ENCODE data around the gene KDELR3. TPM values are rescaled to one million over a fixed set of nuclear protein-coding genes. Genes with fewer than 3 reads are reported as not detected.

The KDELR3 gene
- total and polyA plus RNA-seq, 2 experiments from 2014 or later = 5.6 to 5.7 TPM

DNA sequence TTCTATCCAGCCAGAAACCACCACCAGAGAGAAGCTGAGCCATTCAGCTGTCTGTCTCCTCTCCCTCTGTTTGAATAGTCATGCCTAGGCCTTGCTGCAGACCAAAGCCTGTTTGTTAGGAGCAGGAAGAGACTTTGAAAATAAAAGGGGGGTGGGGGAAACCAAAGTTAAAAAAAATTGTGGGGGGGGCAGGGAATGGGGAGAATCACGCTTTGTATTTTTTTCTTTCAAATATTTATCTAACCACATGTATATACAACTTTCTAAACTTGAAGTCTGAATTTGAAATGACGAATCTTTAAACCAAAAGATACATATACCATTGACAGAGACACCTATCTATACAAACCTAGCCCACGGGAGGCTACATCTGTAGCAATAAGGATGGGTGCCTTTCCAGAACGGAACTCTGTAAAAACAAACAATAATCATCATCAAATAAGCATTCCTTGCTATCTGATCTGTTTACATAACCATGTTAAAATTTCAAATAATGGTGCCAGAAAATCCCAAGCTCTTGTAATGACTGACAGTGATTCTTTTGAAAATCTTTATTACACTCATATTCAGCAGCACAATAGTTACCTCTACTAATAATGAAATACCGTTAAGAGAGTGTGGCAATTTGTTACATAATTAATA, 23.9 kb downstream of the KDELR3 start (continued):
- TF ChIP-seq, protein P1, sequence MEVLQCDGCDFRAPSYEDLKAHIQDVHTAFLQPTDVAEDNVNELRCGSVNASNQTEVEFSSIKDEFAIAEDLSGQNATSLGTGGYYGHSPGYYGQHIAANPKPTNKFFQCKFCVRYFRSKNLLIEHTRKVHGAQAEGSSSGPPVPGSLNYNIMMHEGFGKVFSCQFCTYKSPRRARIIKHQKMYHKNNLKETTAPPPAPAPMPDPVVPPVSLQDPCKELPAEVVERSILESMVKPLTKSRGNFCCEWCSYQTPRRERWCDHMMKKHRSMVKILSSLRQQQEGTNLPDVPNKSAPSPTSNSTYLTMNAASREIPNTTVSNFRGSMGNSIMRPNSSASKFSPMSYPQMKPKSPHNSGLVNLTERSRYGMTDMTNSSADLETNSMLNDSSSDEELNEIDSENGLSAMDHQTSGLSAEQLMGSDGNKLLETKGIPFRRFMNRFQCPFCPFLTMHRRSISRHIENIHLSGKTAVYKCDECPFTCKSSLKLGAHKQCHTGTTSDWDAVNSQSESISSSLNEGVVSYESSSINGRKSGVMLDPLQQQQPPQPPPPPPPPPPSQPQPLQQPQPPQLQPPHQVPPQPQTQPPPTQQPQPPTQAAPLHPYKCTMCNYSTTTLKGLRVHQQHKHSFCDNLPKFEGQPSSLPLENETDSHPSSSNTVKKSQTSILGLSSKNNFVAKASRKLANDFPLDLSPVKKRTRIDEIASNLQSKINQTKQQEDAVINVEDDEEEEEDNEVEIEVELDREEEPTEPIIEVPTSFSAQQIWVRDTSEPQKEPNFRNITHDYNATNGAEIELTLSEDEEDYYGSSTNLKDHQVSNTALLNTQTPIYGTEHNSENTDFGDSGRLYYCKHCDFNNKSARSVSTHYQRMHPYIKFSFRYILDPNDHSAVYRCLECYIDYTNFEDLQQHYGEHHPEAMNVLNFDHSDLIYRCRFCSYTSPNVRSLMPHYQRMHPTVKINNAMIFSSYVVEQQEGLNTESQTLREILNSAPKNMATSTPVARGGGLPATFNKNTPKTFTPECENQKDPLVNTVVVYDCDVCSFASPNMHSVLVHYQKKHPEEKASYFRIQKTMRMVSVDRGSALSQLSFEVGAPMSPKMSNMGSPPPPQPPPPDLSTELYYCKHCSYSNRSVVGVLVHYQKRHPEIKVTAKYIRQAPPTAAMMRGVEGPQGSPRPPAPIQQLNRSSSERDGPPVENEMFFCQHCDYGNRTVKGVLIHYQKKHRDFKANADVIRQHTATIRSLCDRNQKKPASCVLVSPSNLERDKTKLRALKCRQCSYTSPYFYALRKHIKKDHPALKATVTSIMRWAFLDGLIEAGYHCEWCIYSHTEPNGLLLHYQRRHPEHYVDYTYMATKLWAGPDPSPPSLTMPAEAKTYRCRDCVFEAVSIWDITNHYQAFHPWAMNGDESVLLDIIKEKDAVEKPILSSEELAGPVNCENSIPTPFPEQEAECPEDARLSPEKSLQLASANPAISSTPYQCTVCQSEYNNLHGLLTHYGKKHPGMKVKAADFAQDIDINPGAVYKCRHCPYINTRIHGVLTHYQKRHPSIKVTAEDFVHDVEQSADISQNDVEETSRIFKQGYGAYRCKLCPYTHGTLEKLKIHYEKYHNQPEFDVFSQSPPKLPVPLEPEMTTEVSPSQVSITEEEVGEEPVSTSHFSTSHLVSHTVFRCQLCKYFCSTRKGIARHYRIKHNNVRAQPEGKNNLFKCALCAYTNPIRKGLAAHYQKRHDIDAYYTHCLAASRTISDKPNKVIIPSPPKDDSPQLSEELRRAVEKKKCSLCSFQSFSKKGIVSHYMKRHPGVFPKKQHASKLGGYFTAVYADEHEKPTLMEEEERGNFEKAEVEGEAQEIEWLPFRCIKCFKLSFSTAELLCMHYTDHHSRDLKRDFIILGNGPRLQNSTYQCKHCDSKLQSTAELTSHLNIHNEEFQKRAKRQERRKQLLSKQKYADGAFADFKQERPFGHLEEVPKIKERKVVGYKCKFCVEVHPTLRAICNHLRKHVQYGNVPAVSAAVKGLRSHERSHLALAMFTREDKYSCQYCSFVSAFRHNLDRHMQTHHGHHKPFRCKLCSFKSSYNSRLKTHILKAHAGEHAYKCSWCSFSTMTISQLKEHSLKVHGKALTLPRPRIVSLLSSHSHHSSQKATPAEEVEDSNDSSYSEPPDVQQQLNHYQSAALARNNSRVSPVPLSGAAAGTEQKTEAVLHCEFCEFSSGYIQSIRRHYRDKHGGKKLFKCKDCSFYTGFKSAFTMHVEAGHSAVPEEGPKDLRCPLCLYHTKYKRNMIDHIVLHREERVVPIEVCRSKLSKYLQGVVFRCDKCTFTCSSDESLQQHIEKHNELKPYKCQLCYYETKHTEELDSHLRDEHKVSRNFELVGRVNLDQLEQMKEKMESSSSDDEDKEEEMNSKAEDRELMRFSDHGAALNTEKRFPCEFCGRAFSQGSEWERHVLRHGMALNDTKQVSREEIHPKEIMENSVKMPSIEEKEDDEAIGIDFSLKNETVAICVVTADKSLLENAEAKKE (CRISPR knock-in tag; IDR thresholded peaks at IDR 0.05) = no peak

DNA sequence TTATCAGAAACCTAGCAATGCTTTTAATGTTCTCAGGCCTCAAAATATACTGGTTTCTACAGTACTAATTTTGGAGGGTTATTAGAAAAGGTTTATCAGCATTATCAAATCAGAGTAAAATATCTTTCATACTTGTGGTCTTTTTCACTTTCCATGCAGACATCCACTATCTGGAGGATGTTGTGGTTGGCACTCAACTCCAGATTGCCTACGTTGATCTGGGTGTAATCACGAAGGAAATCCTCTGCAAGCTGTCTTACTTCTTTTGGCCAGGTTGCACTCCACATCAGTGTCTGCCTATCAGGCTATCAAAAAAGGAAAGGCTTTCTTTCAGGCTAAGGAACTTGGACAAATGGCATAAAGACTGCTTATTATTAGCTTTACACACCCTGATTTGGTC, 26.6 kb downstream of the KDELR3 start:
- peaks cover 98% of the 10 kb centered on the region for H3K36me3 Mint-ChIP-seq (ENCODE audit: low read depth)
- Histone ChIP-seq H3K36me3 (ENCODE audit: insufficient read depth) (peaks cover 93% of the 10 kb centered on the region), H3K27ac (ENCODE audit: low read depth) (peak overlapping the region; percentile 60; the same call in 1 of the 2 replicates), H3K4me1 (ENCODE audit: insufficient read depth) (peaks cover 12% of the 10 kb centered on the region), H3K4me2 (no peak overlapping the region), H3K4me3 (no peak overlapping the region), H3F3A (replicated peaks; ENCODE audit: low read depth) (peaks cover 44% of the 10 kb centered on the region), H4K20me1 (replicated peaks; ENCODE audit: insufficient read depth) (peaks cover 44% of the 10 kb centered on the region), H3K79me2 (replicated peaks; ENCODE audit: insufficient read depth) (peaks cover 67% of the 10 kb centered on the region), H3K27me3 (ENCODE audit: insufficient read depth) (no peaks in the 10 kb centered on the region), H2AFZ (no peak overlapping the region), H3K9me2 (ENCODE audit: insufficient read depth) (no peaks in the 10 kb centered on the region)
- ATAC-seq = no peak
- H3K4me3 Mint-ChIP-seq = no peak overlapping the region
- H3K27me3 Mint-ChIP-seq (ENCODE audit: insufficient read depth, low read depth, poor library complexity) = peaks cover 4% of the 10 kb centered on the region
- H3K9me3 Mint-ChIP-seq = no peaks in the 10 kb centered on the region
- no peak for DNase-seq (ENCODE audit: low spot score)
- H3K4me1 Mint-ChIP-seq = peaks cover 37% of the 10 kb centered on the region
- no peak overlapping the region for H3K27ac Mint-ChIP-seq
- TF ChIP-seq ZNF114 (CRISPR knock-in tag; IDR thresholded peaks at IDR 0.05) (no peak), ZNF331 (CRISPR knock-in tag; IDR thresholded peaks at IDR 0.05; ENCODE audit: low read depth) (no peak)
- TF ChIP-seq, protein P1 (CRISPR knock-in tag; IDR thresholded peaks at IDR 0.05) = no peak
- TF ChIP-seq, protein P2, sequence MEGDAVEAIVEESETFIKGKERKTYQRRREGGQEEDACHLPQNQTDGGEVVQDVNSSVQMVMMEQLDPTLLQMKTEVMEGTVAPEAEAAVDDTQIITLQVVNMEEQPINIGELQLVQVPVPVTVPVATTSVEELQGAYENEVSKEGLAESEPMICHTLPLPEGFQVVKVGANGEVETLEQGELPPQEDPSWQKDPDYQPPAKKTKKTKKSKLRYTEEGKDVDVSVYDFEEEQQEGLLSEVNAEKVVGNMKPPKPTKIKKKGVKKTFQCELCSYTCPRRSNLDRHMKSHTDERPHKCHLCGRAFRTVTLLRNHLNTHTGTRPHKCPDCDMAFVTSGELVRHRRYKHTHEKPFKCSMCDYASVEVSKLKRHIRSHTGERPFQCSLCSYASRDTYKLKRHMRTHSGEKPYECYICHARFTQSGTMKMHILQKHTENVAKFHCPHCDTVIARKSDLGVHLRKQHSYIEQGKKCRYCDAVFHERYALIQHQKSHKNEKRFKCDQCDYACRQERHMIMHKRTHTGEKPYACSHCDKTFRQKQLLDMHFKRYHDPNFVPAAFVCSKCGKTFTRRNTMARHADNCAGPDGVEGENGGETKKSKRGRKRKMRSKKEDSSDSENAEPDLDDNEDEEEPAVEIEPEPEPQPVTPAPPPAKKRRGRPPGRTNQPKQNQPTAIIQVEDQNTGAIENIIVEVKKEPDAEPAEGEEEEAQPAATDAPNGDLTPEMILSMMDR (conservative IDR thresholded peaks at IDR 0.05; ENCODE audit: low read depth in 2 of 2) = no peak
- TF ChIP-seq, protein P3, sequence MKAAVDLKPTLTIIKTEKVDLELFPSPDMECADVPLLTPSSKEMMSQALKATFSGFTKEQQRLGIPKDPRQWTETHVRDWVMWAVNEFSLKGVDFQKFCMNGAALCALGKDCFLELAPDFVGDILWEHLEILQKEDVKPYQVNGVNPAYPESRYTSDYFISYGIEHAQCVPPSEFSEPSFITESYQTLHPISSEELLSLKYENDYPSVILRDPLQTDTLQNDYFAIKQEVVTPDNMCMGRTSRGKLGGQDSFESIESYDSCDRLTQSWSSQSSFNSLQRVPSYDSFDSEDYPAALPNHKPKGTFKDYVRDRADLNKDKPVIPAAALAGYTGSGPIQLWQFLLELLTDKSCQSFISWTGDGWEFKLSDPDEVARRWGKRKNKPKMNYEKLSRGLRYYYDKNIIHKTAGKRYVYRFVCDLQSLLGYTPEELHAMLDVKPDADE (IDR thresholded peaks at IDR 0.05) = no peak
